HEK293 (cell line): ENCODE results near the gene TPGS2.

Experiments
- CTCF ChIA-PET: fragments of 350-600 bp; formaldehyde crosslinking; extraction: SDS; loops from one replicate; lab custom pipeline; 2021; ENCODE audit warnings: antibody characterized with exemption; lab: Yijun Ruan, JAX
- POLR2A ChIA-PET: fragments of 300-600 bp; formaldehyde crosslinking; extraction: SDS; loops from one replicate; lab custom pipeline; 2020; ENCODE audit warnings: antibody characterized with exemption, inconsistent platforms; lab: Yijun Ruan, JAX
- H3K27ac ChIP-seq: fragments of 200-500 bp; sonication (Bioruptor generic); 2 replicates; pipeline ENCODE4 v1.5.1; 2014; ENCODE audit warnings: low read depth, low read length, control low read depth, inconsistent platforms; ENCODE audit errors: extremely low read depth
- H3K36me3 ChIP-seq, 2 experiments: fragments of 200-500 bp in 1 of 2; sonication (Bioruptor generic) in 1 of 2; 1 replicate in 1 of 2; 2 replicates in 1 of 2; pipeline ENCODE4 v1.5.1; 2014 to 2017; ENCODE audit warnings: inconsistent platforms in 2 of 2, low read length in 2 of 2; ENCODE audit not compliant: control insufficient read depth in 2 of 2, insufficient read depth in 1 of 2
- H3K4me1 ChIP-seq: fragments of 200-500 bp; sonication (Bioruptor generic); 2 replicates; pipeline ENCODE4 v1.5.1; 2014; ENCODE audit warnings: mild to moderate bottlenecking, low read length, inconsistent platforms; ENCODE audit not compliant: control insufficient read depth, insufficient read depth
- H3K4me3 ChIP-seq: 2 replicates; pipeline ENCODE4 v1.5.1; 2011; ENCODE audit warnings: low read depth, mild to moderate bottlenecking, control low read depth, low read length, moderate library complexity
- H3K9me3 ChIP-seq: fragments of 200-500 bp; sonication (Bioruptor generic); 2 replicates; pipeline ENCODE4 v1.5.1; 2014; ENCODE audit warnings: low read depth, low read length, inconsistent platforms; ENCODE audit not compliant: control insufficient read depth, insufficient read depth
- EGR2 ChIP-seq: fragments of 450-650 bp; formaldehyde crosslinking; IDR thresholded peaks from 2 replicates; pipeline ENCODE4 v1.5.1; 2016; ENCODE audit warnings: low read depth, missing biosample characterization, missing genetic modification characterization
- KLF17 ChIP-seq: fragments of 450-650 bp; formaldehyde crosslinking; IDR thresholded peaks from 2 replicates; pipeline ENCODE4 v1.5.1; 2016; ENCODE audit warnings: missing biosample characterization, missing genetic modification characterization
- KLF7 ChIP-seq: fragments of 450-650 bp; formaldehyde crosslinking; IDR thresholded peaks from 2 replicates; pipeline ENCODE4 v1.5.1; 2016; ENCODE audit warnings: missing biosample characterization, missing genetic modification characterization, borderline replicate concordance
- SP3 ChIP-seq: fragments of 450-650 bp; formaldehyde crosslinking; IDR thresholded peaks from 2 replicates; pipeline ENCODE4 v1.5.1; 2016; ENCODE audit warnings: missing biosample characterization, missing genetic modification characterization
- TRIM28 ChIP-seq: IDR thresholded peaks from 2 replicates; pipeline ENCODE4 v1.6.1; 2011; ENCODE audit warnings: low read length, control low read depth, borderline replicate concordance
- ZNF133 ChIP-seq: fragments of 450-650 bp; formaldehyde crosslinking; IDR thresholded peaks from 2 replicates; pipeline ENCODE4 v1.5.1; 2016; ENCODE audit warnings: missing biosample characterization, missing genetic modification characterization
- ZNF148 ChIP-seq: fragments of 450-650 bp; formaldehyde crosslinking; IDR thresholded peaks from 2 replicates; pipeline ENCODE4 v1.5.0; 2017; ENCODE audit warnings: missing biosample characterization, missing genetic modification characterization, borderline replicate concordance
- ZNF2 ChIP-seq: fragments of 450-650 bp; formaldehyde crosslinking; IDR thresholded peaks from 2 replicates; pipeline ENCODE4 v1.5.1; 2016; ENCODE audit warnings: missing biosample characterization, missing genetic modification characterization
- ZNF404 ChIP-seq: fragments of 450-650 bp; formaldehyde crosslinking; IDR thresholded peaks from 2 replicates; pipeline ENCODE4 v1.5.1; 2017; ENCODE audit warnings: missing biosample characterization, missing genetic modification characterization
- ZNF416 ChIP-seq: fragments of 450-650 bp; formaldehyde crosslinking; IDR thresholded peaks from 2 replicates; pipeline ENCODE4 v1.5.1; 2016; ENCODE audit warnings: missing biosample characterization, missing genetic modification characterization
- ZNF514 ChIP-seq: fragments of 450-650 bp; formaldehyde crosslinking; IDR thresholded peaks from 2 replicates; pipeline ENCODE4 v1.5.1; 2016; ENCODE audit warnings: missing biosample characterization, missing genetic modification characterization
- ZNF521 ChIP-seq: fragments of 450-650 bp; formaldehyde crosslinking; IDR thresholded peaks from 2 replicates; pipeline ENCODE4 v1.5.1; 2017; ENCODE audit warnings: missing biosample characterization, mild to moderate bottlenecking, missing genetic modification characterization
- ZNF747 ChIP-seq: fragments of 450-650 bp; formaldehyde crosslinking; IDR thresholded peaks from 2 replicates; pipeline ENCODE4 v1.5.1; 2016; ENCODE audit warnings: missing biosample characterization, missing genetic modification characterization
- TF ChIP-seq, protein P1 (sequence below): fragments of 450-650 bp; formaldehyde crosslinking; IDR thresholded peaks from 2 replicates; pipeline ENCODE4 v1.5.1; 2016; ENCODE audit warnings: missing biosample characterization, missing genetic modification characterization
- TF ChIP-seq, protein P2 (sequence below): fragments of 450-650 bp; formaldehyde crosslinking; IDR thresholded peaks from 2 replicates; pipeline ENCODE4 v1.5.1; 2016; ENCODE audit warnings: missing biosample characterization, missing genetic modification characterization

Gene TPGS2

DNA sequence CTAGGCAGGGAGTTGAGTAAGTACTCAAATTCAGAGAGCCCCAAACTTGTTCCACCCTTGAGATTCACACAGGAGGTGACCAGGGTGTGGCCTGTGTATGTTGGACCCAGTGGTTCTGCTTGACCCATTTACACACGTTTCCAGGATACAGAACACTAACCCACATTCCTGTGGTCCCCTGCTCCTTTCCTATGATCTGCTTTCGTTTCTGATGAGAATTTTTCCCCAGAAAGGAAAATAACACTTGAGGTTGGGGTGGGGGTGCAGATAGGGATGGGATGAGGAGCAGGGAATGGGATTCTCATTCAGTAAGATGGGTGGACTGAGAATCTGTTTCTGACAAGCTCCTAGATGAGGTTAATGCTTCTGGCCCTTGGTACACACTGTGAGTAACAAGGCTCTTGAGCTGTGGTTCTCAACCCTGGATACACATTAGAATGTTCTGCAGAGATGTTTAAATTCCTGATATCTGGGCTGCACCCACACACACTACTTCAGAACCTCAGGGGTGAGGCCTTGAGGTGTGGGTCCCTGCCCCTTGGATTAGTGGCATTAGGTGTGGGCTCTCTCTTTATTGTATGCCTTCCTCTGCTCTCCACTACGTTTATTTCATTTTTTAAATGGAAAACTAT, 58.4 kb downstream of the TPGS2 start:
- H3K4me1 ChIP-seq: no peaks in the 10 kb centered on the region
- TF ChIP-seq TRIM28 (no peak), KLF17 (tag by site-specific recombination) (no peak)
- TF ChIP-seq, protein P1, sequence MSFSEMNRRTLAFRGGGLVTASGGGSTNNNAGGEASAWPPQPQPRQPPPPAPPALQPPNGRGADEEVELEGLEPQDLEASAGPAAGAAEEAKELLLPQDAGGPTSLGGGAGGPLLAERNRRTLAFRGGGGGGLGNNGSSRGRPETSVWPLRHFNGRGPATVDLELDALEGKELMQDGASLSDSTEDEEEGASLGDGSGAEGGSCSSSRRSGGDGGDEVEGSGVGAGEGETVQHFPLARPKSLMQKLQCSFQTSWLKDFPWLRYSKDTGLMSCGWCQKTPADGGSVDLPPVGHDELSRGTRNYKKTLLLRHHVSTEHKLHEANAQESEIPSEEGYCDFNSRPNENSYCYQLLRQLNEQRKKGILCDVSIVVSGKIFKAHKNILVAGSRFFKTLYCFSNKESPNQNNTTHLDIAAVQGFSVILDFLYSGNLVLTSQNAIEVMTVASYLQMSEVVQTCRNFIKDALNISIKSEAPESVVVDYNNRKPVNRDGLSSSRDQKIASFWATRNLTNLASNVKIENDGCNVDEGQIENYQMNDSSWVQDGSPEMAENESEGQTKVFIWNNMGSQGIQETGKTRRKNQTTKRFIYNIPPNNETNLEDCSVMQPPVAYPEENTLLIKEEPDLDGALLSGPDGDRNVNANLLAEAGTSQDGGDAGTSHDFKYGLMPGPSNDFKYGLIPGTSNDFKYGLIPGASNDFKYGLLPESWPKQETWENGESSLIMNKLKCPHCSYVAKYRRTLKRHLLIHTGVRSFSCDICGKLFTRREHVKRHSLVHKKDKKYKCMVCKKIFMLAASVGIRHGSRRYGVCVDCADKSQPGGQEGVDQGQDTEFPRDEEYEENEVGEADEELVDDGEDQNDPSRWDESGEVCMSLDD (tag by site-specific recombination): no peak
- H3K9me3 ChIP-seq: no peaks in the 10 kb centered on the region
- no peak overlapping the region for H3K4me3 ChIP-seq
- ChIA-PET POLR2A (no interaction called here), CTCF (interaction anchor here (1.1 to 2.1 kb wide), 3 partner anchors 13 to 68 kb away, joined by 3 to 6 read pairs (median 4); no protein-coding TSS in a partner anchor)
- peaks cover 0 to 4% of the 10 kb centered on the region in 2 experiments; a peak in 1 of 3 replicates for H3K36me3 ChIP-seq
- H3K27ac ChIP-seq: no peak overlapping the region

- Histone ChIP-seq H3K27ac (no peak overlapping the region), H3K4me1 (no peaks in the 10 kb centered on the region), H3K36me3 (peaks cover 0 to 4% of the 10 kb centered on the region in 2 experiments; a peak in 1 of 3 replicates), H3K9me3 (no peaks in the 10 kb centered on the region), H3K4me3 (no peak overlapping the region)
- CTCF ChIA-PET: interaction anchor here (0.6 to 2.1 kb wide), 6 partner anchors 10 to 696 kb away, joined by 3 to 6 read pairs (median 3); no protein-coding TSS in a partner anchor
- no peak for TF ChIP-seq ZNF747 (tag by site-specific recombination)
- TF ChIP-seq KLF7 (tag by site-specific recombination): no peak
- TF ChIP-seq EGR2 (tag by site-specific recombination): no peak
- TF ChIP-seq, protein P2, sequence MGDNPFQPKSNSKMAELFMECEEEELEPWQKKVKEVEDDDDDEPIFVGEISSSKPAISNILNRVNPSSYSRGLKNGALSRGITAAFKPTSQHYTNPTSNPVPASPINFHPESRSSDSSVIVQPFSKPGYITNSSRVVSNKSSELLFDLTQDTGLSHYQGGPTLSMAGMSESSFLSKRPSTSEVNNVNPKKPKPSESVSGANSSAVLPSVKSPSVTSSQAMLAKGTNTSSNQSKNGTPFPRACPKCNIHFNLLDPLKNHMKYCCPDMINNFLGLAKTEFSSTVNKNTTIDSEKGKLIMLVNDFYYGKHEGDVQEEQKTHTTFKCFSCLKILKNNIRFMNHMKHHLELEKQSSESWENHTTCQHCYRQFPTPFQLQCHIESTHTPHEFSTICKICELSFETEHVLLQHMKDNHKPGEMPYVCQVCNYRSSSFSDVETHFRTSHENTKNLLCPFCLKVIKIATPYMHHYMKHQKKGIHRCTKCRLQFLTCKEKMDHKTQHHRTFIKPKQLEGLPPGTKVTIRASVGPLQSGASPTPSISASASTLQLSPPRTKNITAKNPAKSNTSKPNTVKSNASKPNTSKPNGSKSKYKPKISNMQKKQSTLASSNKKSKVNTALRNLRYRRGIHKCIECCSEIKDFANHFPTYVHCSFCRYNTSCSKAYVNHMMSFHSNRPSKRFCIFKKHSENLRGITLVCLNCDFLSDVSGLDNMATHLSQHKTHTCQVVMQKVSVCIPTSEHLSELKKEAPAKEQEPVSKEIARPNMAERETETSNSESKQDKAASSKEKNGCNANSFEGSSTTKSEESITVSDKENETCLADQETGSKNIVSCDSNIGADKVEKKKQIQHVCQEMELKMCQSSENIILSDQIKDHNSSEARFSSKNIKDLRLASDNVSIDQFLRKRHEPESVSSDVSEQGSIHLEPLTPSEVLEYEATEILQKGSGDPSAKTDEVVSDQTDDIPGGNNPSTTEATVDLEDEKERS (tag by site-specific recombination): no peak
- TF ChIP-seq ZNF148 (tag by site-specific recombination): no peak
- TF ChIP-seq ZNF416: no peak
- no peak for TF ChIP-seq ZNF404
- no peak for TF ChIP-seq SP3 (tag by site-specific recombination)
- TF ChIP-seq ZNF521 (tag by site-specific recombination): no peak
- no peak for TF ChIP-seq ZNF133 (tag by site-specific recombination)
- TF ChIP-seq ZNF514 (tag by site-specific recombination): no peak
- TF ChIP-seq ZNF2 (tag by site-specific recombination): no peak
- POLR2A ChIA-PET: no interaction called here
Measured at GRCh38 chr18:36769611-36770314, 59.0 kb downstream of the TPGS2 start.
